Right cardiac atrium (tissue), 5 donors: ENCODE data around the gene FGF14. TPM values are rescaled to one million over a fixed set of nuclear protein-coding genes. Genes with fewer than 3 reads are reported as not detected.

ENCODE experiments used
- ATAC-seq, 2 donors: fragments of 200-7000 bp; cut with Tn5 transposase; one replicate each; pipeline versions ENCODE4 v1.8.0 to v1.9.1; 2020; ENCODE audit warnings: moderate library complexity in 2 of 2, mild to moderate bottlenecking in 1 of 2
- DNase-seq, 3 donors: peaks; one replicate each; pipeline ENCODE4 v3.0.0-alpha.2; 2020
- H3K27ac ChIP-seq: one replicate; pipeline ENCODE4 v1.5.1; 2013; ENCODE audit warnings: mild to moderate bottlenecking, low read length, control low read depth, moderate library complexity
- H3K27me3 ChIP-seq: one replicate; pipeline ENCODE4 v1.6.1; 2013; ENCODE audit not compliant: control insufficient read depth, insufficient read depth
- H3K4me1 ChIP-seq: one replicate; pipeline ENCODE4 v1.6.1; 2013; ENCODE audit warnings: low read length; ENCODE audit not compliant: control insufficient read depth, insufficient read depth
- H3K4me3 ChIP-seq: one replicate; pipeline ENCODE4 v1.5.1; 2013; ENCODE audit warnings: low read length, control low read depth
- H3K9me3 ChIP-seq: one replicate; pipeline ENCODE4 v1.6.1; 2013; ENCODE audit warnings: low read length; ENCODE audit not compliant: control insufficient read depth
- WGBS: extraction: QIAGEN DNeasy Blood & Tissue Kit; methylation state at CpG from one replicate; pipeline ENCODE4 v1.1.7; 2013; 5-methylcytosine and 5-hydroxymethylcytosine counted together
- intact Hi-C, 4 donors: fragments of 100-400 bp; cut with DNase I; formaldehyde crosslinking; loops; one replicate each; pipeline versions ENCODE4 v1.11.0 to v1.14.0; 2022 to 2023
- polyA plus RNA-seq: library from polyadenylated mRNA; stranded (reverse); fragments of 200-250 nt; gene quantifications from one replicate; pipeline ENCODE4 v1.2.3, GENCODE V29; 2013
- total RNA-seq, 4 donors: library from RNA; stranded (reverse); fragmentation: NEBNext Ultra II Directional; extraction: Animal tissue kit (Norgen Biotek cat#: 25700); gene quantifications; one replicate each; pipeline ENCODE4 v1.2.1, GENCODE V29; 2021
- donor health status: healthy with polysubstance abuse.
- donor health status: DM: no; HTN: yes; CAD: no.
- donor health status: DM: no; HTN: no; CAD: no.
- donor health status: DM: no; HTN: yes; CAD: no; lungs with severe emphysema.
- donor health status: DM: yes; HTN: yes; CAD: no.

FGF14 gene
- total and polyA plus RNA-seq, 5 donors, result 0.54 to 4.9 (median 3.0) TPM

DNA sequence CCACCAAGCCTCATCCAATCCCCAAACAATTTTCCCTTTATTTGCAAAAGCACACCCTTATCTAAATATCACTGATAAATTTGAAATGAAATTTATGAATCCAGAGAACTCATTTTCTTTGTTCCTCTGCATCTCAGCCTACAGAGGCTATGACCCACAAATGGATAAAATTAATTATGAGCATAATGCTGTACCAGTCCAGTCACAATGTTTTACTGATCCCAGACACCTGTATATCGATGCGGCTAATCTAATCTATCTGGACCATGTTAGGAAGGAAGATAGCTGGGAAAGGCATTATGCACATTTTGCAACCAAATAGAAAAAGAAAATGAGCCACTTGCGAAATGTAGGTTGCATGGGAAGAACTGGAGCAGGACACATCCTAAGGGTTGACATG is 150.0 kb downstream of the FGF14 start:
- ATAC-seq (no peak), DNase-seq (no peak)
- WGBS, result 86% methylated on average over 3 of the region's 3 CpGs

GRCh38 chr13:102250448-102250847 is 151.4 kb downstream of the FGF14 start:
- Histone ChIP-seq H3K4me1 (no peaks in the 10 kb centered on the region), H3K27me3 (no peaks in the 10 kb centered on the region), H3K27ac (no peak overlapping the region), H3K9me3 (no peaks in the 10 kb centered on the region), H3K4me3 (no peak overlapping the region)
- WGBS, result 83% methylated on average over 2 of the region's 2 CpGs
- ATAC-seq, result no peak
- intact Hi-C loops, result no loop called here
- DNase-seq, result no peak

More for the DNA sequence above, 150.0 kb downstream of the FGF14 start:
- H3K9me3 ChIP-seq, result no peaks in the 10 kb centered on the region
- intact Hi-C loops, result no loop called here
- H3K27ac ChIP-seq, result no peak overlapping the region
- H3K27me3 ChIP-seq, result no peaks in the 10 kb centered on the region
- H3K4me1 ChIP-seq, result no peaks in the 10 kb centered on the region
- H3K4me3 ChIP-seq, result no peak overlapping the region

DNA sequence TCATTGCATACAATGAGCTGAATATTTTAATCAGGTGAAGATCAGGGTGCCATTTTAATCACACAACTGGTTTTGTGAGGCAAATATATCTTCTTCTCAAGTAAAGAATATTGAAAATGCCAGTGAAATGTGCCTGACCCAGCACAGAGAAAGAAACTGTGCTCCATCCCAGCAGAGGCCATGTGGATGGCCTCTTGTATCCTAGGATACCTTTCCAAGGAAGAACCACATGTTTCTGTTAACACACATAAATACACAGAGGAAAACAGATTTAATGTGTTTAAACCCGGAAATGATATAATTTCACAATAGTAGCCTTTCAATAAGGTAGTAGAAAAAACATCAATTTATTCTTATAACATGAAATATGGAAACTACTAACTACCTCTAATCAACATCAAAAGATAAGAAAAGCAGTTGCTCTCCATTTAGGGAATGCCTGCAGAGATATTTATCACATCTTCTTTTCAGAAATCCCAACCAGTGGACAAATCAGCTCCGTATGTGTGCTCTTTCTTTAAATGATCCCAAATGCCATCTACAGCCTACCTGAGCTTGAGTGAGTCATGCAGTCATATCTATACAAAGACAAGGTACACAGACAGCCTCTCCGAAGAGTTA is 157.1 kb downstream of the FGF14 start:
- 72% methylated on average over 3 of the region's 3 CpGs for WGBS
- intact Hi-C loops, result no loop called here
- DNase-seq (no peak), ATAC-seq (no peak)
- no peak overlapping the region for H3K4me3 ChIP-seq
- no peaks in the 10 kb centered on the region for H3K4me1 ChIP-seq
- no peaks in the 10 kb centered on the region for H3K27me3 ChIP-seq
- H3K9me3 ChIP-seq, result no peaks in the 10 kb centered on the region
- no peak overlapping the region for H3K27ac ChIP-seq

DNA sequence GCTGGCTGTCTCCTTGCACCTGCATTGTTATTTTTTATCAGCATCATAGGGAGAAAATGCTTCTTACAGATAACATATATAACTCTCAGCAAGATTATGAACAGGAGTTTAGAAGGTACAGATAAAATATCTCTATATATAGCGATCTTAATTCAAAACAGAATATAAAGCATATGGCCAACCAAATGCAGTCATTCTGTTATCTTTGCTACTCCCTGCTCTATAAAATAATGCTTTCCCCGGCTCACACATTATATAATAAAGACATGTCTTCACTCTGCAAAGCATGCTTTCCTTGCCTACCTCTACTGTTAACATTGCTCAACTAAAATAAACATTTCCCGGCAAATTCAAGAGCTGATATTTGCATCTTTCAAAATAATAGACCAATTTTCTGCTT is 161.7 kb downstream of the FGF14 start:
- WGBS, result 71% methylated on average over 3 of the region's 3 CpGs
- intact Hi-C loops, result no loop called here

DNA sequence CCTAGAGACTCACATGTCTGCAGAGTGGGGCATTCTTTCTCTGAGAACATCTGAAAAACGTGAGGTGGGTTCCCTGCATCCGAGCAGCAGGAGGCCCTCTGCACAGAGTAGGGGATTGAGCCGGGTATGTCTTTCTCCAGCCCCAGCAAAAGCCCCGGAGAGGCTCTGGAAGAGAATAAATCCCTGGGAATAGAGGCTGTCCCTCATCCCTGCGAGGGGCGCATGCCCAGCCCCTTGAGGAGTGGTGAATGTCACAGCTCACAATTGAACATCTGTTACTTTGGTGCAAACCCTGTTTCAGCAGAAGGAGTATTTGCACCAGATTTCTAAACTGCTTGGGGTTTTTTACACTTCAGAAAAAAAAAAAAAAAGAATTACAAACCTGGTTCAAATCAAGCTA is 164.6 kb downstream of the FGF14 start:
- ATAC-seq, result no peak
- no peak overlapping the region for H3K27ac ChIP-seq
- intact Hi-C loops, result no loop called here
- H3K4me1 ChIP-seq, result no peaks in the 10 kb centered on the region
- no peaks in the 10 kb centered on the region for H3K27me3 ChIP-seq
- DNase-seq, result no peak
- no peak overlapping the region for H3K4me3 ChIP-seq
- H3K9me3 ChIP-seq, result no peaks in the 10 kb centered on the region
- WGBS, result 63% methylated on average over 6 of the region's 6 CpGs

More for the DNA sequence above, 161.7 kb downstream of the FGF14 start:
- Histone ChIP-seq H3K27me3 (no peaks in the 10 kb centered on the region), H3K4me1 (no peaks in the 10 kb centered on the region), H3K9me3 (no peaks in the 10 kb centered on the region), H3K27ac (no peak overlapping the region), H3K4me3 (no peak overlapping the region)
- ATAC-seq (no peak), DNase-seq (no peak)

DNA sequence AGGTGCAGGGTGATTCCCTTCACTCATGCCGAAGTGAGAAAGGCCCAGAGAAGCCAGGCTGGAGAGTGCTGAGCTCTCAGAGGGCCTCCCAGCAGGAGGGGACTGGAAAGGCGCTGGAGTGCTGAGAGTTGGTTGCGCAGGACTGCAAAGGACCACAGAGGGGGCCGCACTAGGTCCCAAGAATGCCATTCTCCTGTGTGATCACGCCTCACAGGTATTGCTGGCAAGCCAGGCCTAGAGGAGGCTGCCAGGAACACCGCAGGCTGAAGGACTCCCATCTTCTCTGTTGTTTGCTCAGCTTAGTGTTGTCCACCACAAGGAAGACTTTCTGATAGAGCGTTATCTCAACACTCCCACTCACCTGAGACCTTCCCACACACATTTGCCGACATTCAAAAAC is 165.0 kb downstream of the FGF14 start:
- ATAC-seq, result no peak
- Histone ChIP-seq H3K27ac (no peak overlapping the region), H3K27me3 (no peaks in the 10 kb centered on the region), H3K9me3 (no peaks in the 10 kb centered on the region), H3K4me3 (no peak overlapping the region), H3K4me1 (no peaks in the 10 kb centered on the region)
- intact Hi-C loops, result no loop called here
- no peak for DNase-seq
- 81% methylated on average over 8 of the region's 8 CpGs for whole genome bisulfite sequencing

- ATAC-seq, result no peak
- 59% methylated on average over 7 of the region's 7 CpGs for WGBS
- no peaks in the 10 kb centered on the region for H3K27me3 ChIP-seq
- no peaks in the 10 kb centered on the region for H3K9me3 ChIP-seq
- no peak overlapping the region for H3K4me3 ChIP-seq
- no peak overlapping the region for H3K27ac ChIP-seq
- H3K4me1 ChIP-seq, result no peaks in the 10 kb centered on the region
- DNase-seq, result no peak
- intact Hi-C loops, result no loop called here
Observed at GRCh38 chr13:102236341-102236740, 165.5 kb downstream of the FGF14 start.

- whole genome bisulfite sequencing, result 75% methylated on average over 1 of the region's 1 CpG
- intact Hi-C loops, result no loop called here
Observed at GRCh38 chr13:102235689-102236088, 166.2 kb downstream of the FGF14 start.

GRCh38 chr13:102234618-102235017 is 167.2 kb downstream of the FGF14 start:
- Histone ChIP-seq H3K27ac (no peak overlapping the region), H3K4me3 (no peak overlapping the region), H3K9me3 (no peaks in the 10 kb centered on the region), H3K4me1 (no peaks in the 10 kb centered on the region), H3K27me3 (no peaks in the 10 kb centered on the region)
- DNase-seq (no peak), ATAC-seq (no peak)
- intact Hi-C loops, result no loop called here
- WGBS, result 87% methylated on average over 2 of the region's 2 CpGs

More at GRCh38 chr13:102235689-102236088, 166.2 kb downstream of the FGF14 start:
- Histone ChIP-seq H3K27me3 (no peaks in the 10 kb centered on the region), H3K4me1 (no peaks in the 10 kb centered on the region), H3K9me3 (no peaks in the 10 kb centered on the region), H3K27ac (no peak overlapping the region), H3K4me3 (no peak overlapping the region)
- DNase-seq (no peak), ATAC-seq (no peak)

- DNase-seq, result no peak
- Histone ChIP-seq H3K4me3 (no peak overlapping the region), H3K27ac (no peak overlapping the region), H3K4me1 (no peaks in the 10 kb centered on the region), H3K27me3 (no peaks in the 10 kb centered on the region), H3K9me3 (no peaks in the 10 kb centered on the region)
- WGBS, result 49% methylated on average over 3 of the region's 3 CpGs
- no peak for ATAC-seq
- intact Hi-C loops, result no loop called here
Observed at GRCh38 chr13:102233566-102234208, 168.2 kb downstream of the FGF14 start.

- Histone ChIP-seq H3K27me3 (no peaks in the 10 kb centered on the region), H3K4me1 (no peaks in the 10 kb centered on the region), H3K27ac (no peak overlapping the region), H3K4me3 (no peak overlapping the region), H3K9me3 (no peaks in the 10 kb centered on the region)
- 45% methylated on average over 2 of the region's 2 CpGs for WGBS
- DNase-seq, result no peak
- ATAC-seq, result no peak
- intact Hi-C loops, result no loop called here
Observed at GRCh38 chr13:102231479-102231878, 170.4 kb downstream of the FGF14 start.
